Mesenchymal stem cell (in vitro differentiated cells and primary cell): Measurements from ENCODE around the gene PRKG1. TPM values are rescaled to one million over a fixed set of nuclear protein-coding genes. Genes with fewer than 3 reads are reported as not detected.

Experiments used
- DNase-seq: peaks from one replicate; pipeline ENCODE4 v3.0.0-alpha.2; 2013
- H2AFZ ChIP-seq: one replicate; pipeline ENCODE4 v1.6.1; 2013; ENCODE audit warnings: low read depth, mild to moderate bottlenecking, control low read depth, inconsistent platforms, low read length, moderate library complexity
- H2AK5ac ChIP-seq: 2 replicates; pipeline ENCODE4 v1.6.1; 2013; ENCODE audit warnings: low read length, moderate library complexity, mild to moderate bottlenecking, inconsistent platforms; ENCODE audit not compliant: severe bottlenecking
- H2BK120ac ChIP-seq: one replicate; pipeline ENCODE4 v1.6.1; 2013; ENCODE audit warnings: low read depth, mild to moderate bottlenecking, inconsistent platforms, low read length, moderate library complexity
- H2BK12ac ChIP-seq, 2 experiments: one replicate each; pipeline ENCODE4 v1.6.1; 2013; ENCODE audit warnings: inconsistent platforms in 2 of 2, low read length in 2 of 2, mild to moderate bottlenecking in 2 of 2, moderate library complexity in 2 of 2, control low read depth in 1 of 2
- H2BK15ac ChIP-seq: one replicate; pipeline ENCODE4 v1.6.1; 2013; ENCODE audit warnings: mild to moderate bottlenecking, low read depth, inconsistent platforms; ENCODE audit not compliant: poor library complexity, severe bottlenecking
- H2BK5ac ChIP-seq: 2 replicates; pipeline ENCODE4 v1.6.1; 2013; ENCODE audit warnings: low read depth, mild to moderate bottlenecking, low read length, control low read depth, inconsistent platforms; ENCODE audit not compliant: poor library complexity, severe bottlenecking
- H3K14ac ChIP-seq, 2 experiments: one replicate each; pipeline ENCODE4 v1.6.1; 2013; ENCODE audit warnings: inconsistent platforms in 2 of 2, low read length in 2 of 2, control low read depth in 1 of 2, mild to moderate bottlenecking in 1 of 2, moderate library complexity in 1 of 2
- H3K18ac ChIP-seq, 2 experiments: one replicate each; pipeline ENCODE4 v1.6.1; 2013; ENCODE audit warnings: inconsistent platforms in 2 of 2, low read length in 2 of 2, control low read depth in 1 of 2, low read depth in 1 of 2, mild to moderate bottlenecking in 1 of 2
- H3K23ac ChIP-seq, 2 experiments: one replicate each; pipeline ENCODE4 v1.6.1; 2013; ENCODE audit warnings: inconsistent platforms in 2 of 2, low read length in 2 of 2, mild to moderate bottlenecking in 2 of 2, moderate library complexity in 2 of 2, control low read depth in 1 of 2
- H3K27ac ChIP-seq: 2 replicates; pipeline ENCODE4 v1.5.1; 2013; ENCODE audit warnings: mild to moderate bottlenecking, moderate library complexity, low read length, control low read depth, inconsistent platforms; ENCODE audit not compliant: poor library complexity, severe bottlenecking
- H3K27me3 ChIP-seq, 2 experiments: 2 replicates each; pipeline versions ENCODE4 v1.6.1 to v1.7.0; 2013; ENCODE audit warnings: low read length in 2 of 2, mild to moderate bottlenecking in 2 of 2, moderate library complexity in 2 of 2, control low read depth in 1 of 2, inconsistent platforms in 1 of 2; ENCODE audit not compliant: control insufficient read depth in 1 of 2, insufficient read depth in 1 of 2
- H3K36me3 ChIP-seq, 2 experiments: 2 replicates each; pipeline versions ENCODE4 v1.6.1 to v1.7.0; 2013; ENCODE audit warnings: low read length in 2 of 2, control low read depth in 1 of 2, inconsistent platforms in 1 of 2, low read depth in 1 of 2, mild to moderate bottlenecking in 1 of 2; ENCODE audit not compliant: insufficient read depth in 2 of 2, control insufficient read depth in 1 of 2
- H3K4ac ChIP-seq, 2 experiments: one replicate each; pipeline ENCODE4 v1.6.1; 2013; ENCODE audit warnings: inconsistent platforms in 2 of 2, low read length in 2 of 2, mild to moderate bottlenecking in 2 of 2, moderate library complexity in 2 of 2, control low read depth in 1 of 2, low read depth in 1 of 2
- H3K4me1 ChIP-seq: 2 replicates; pipeline ENCODE4 v1.6.1; 2013; ENCODE audit warnings: low read depth, low read length, control low read depth; ENCODE audit not compliant: control insufficient read depth, insufficient read depth
- H3K4me2 ChIP-seq: 2 replicates; pipeline ENCODE4 v1.6.1; 2013; ENCODE audit warnings: low read length, mild to moderate bottlenecking, inconsistent platforms; ENCODE audit not compliant: poor library complexity, severe bottlenecking
- H3K4me3 ChIP-seq, 2 experiments: 2 replicates each; pipeline versions ENCODE4 v1.5.1 to v1.7.0; 2013; ENCODE audit warnings: low read length in 2 of 2, mild to moderate bottlenecking in 2 of 2, control low read depth in 1 of 2, low read depth in 1 of 2; ENCODE audit not compliant: insufficient read depth in 1 of 2
- H3K79me1 ChIP-seq: replicated peaks from 2 replicates; pipeline ENCODE4 v1.6.1; 2013; ENCODE audit warnings: mild to moderate bottlenecking, control low read depth, low read length, inconsistent platforms; ENCODE audit not compliant: poor library complexity, severe bottlenecking
- H3K9ac ChIP-seq: 2 replicates; pipeline ENCODE4 v1.7.0; 2013; ENCODE audit warnings: mild to moderate bottlenecking, low read length, moderate library complexity
- H3K9me3 ChIP-seq: 2 replicates; pipeline ENCODE4 v1.7.0; 2013; ENCODE audit warnings: mild to moderate bottlenecking, low read length; ENCODE audit not compliant: control insufficient read depth
- H4K8ac ChIP-seq: one replicate; pipeline ENCODE4 v1.6.1; 2013; ENCODE audit warnings: inconsistent platforms, mild to moderate bottlenecking, low read length, moderate library complexity
- H4K91ac ChIP-seq: one replicate; pipeline ENCODE4 v1.6.1; 2013; ENCODE audit warnings: mild to moderate bottlenecking, low read length, inconsistent platforms
- WGBS: methylation state at CpG from one replicate; pipeline ENCODE4 v1.1.7; 2013; ENCODE audit warnings: mixed read lengths; 5-methylcytosine and 5-hydroxymethylcytosine counted together
- polyA plus RNA-seq, 2 experiments: library from polyadenylated mRNA; stranded (reverse); fragments of 200-250 nt; gene quantifications; one replicate each; pipeline ENCODE4 v1.2.3, GENCODE V29; 2013

PRKG1 gene
- 9.8 TPM for polyA plus RNA-seq (2013, experiment 1 of 2)
- polyA plus RNA-seq (2013, experiment 2 of 2) = 10.0 TPM

GRCh38 chr10:51074238-51075028 is at the start of gene PRKG1:
Gene PRKG1 (plus strand): TSS chr10:51074487.
- H2BK15ac ChIP-seq = peak within 1 kb of the TSS; percentile 70
- WGBS = under 1% methylated on average over 54 of the region's 59 CpGs
- peak within 1 kb of the TSS; percentile 83 to 85 for H3K23ac ChIP-seq
- H3K27ac ChIP-seq = no peak within 1 kb of the TSS
- H3K79me1 ChIP-seq = no peaks in the 10 kb centered on the region
- no peak within 1 kb of the TSS for H2AK5ac ChIP-seq
- peak within 1 kb of the TSS; percentile 68 to 97 for H3K4me3 ChIP-seq
- peak within 1 kb of the TSS; percentile 61 for H4K91ac ChIP-seq
- peak within 1 kb of the TSS; percentile 19 to 40 for H3K18ac ChIP-seq
- peak within 1 kb of the TSS; percentile 81 for H4K8ac ChIP-seq
- no peaks in the 10 kb centered on the region for H3K9me3 ChIP-seq
- H3K4ac ChIP-seq = peak within 1 kb of the TSS in 1 of 2 experiments; percentile 19
- H2BK5ac ChIP-seq = no peak within 1 kb of the TSS
- H2AFZ ChIP-seq = peak within 1 kb of the TSS; percentile 43
- no peak within 1 kb of the TSS for H2BK120ac ChIP-seq
- H2BK12ac ChIP-seq = peak within 1 kb of the TSS in 1 of 2 experiments; percentile 7
- H3K4me2 ChIP-seq = peak within 1 kb of the TSS; percentile 73
- H3K27me3 ChIP-seq = peaks cover 0 to 6% of the 10 kb centered on the region in 2 experiments
- H3K14ac ChIP-seq = peak within 1 kb of the TSS in 1 of 2 experiments; percentile 19
- H3K9ac ChIP-seq = peak within 1 kb of the TSS; percentile 78
- no peaks in the 10 kb centered on the region for H3K36me3 ChIP-seq
- H3K4me1 ChIP-seq = peaks cover 6% of the 10 kb centered on the region
- DNase-seq = peak; percentile 86

GRCh38 chr10:51028420-51028819 is 45.9 kb upstream of the PRKG1 start:
- Histone ChIP-seq H3K36me3 (no peaks in the 10 kb centered on the region), H3K4me3 (no peak overlapping the region)

GRCh38 chr10:51029172-51029641 is 45.1 kb upstream of the PRKG1 start:
- Histone ChIP-seq H2BK120ac (no peak overlapping the region), H3K79me1 (no peaks in the 10 kb centered on the region), H3K4me2 (no peak overlapping the region), H3K4ac (no peak overlapping the region), H3K36me3 (no peaks in the 10 kb centered on the region), H2BK15ac (no peak overlapping the region), H3K27me3 (no peaks in the 10 kb centered on the region), H3K18ac (no peak overlapping the region), H4K8ac (no peak overlapping the region), H3K4me1 (no peaks in the 10 kb centered on the region), H3K27ac (no peak overlapping the region), H3K9me3 (no peaks in the 10 kb centered on the region), H4K91ac (no peak overlapping the region), H2AFZ (no peak overlapping the region), H2BK12ac (no peak overlapping the region), H2AK5ac (no peak overlapping the region), H3K9ac (peak overlapping the region; percentile 0), H3K23ac (no peak overlapping the region), H2BK5ac (no peak overlapping the region), H3K4me3 (no peak overlapping the region), H3K14ac (no peak overlapping the region)
- WGBS = 57% methylated on average over 1 of the region's 2 CpGs
- peak; percentile 51 for DNase-seq

More at GRCh38 chr10:51028420-51028819, 45.9 kb upstream of the PRKG1 start:
- H2BK120ac ChIP-seq = no peak overlapping the region
- no peak overlapping the region for H3K4ac ChIP-seq
- H3K4me2 ChIP-seq = no peak overlapping the region
- H3K27ac ChIP-seq = no peak overlapping the region
- no peak overlapping the region for H4K8ac ChIP-seq
- no peak overlapping the region for H4K91ac ChIP-seq
- H3K18ac ChIP-seq = no peak overlapping the region
- no peak for DNase-seq
- no peak overlapping the region for H3K14ac ChIP-seq
- no peaks in the 10 kb centered on the region for H3K27me3 ChIP-seq
- no peak overlapping the region for H2BK15ac ChIP-seq
- no peak overlapping the region for H2AK5ac ChIP-seq
- no peak overlapping the region for H2BK12ac ChIP-seq
- H3K23ac ChIP-seq = no peak overlapping the region
- no peaks in the 10 kb centered on the region for H3K9me3 ChIP-seq
- no peak overlapping the region for H2BK5ac ChIP-seq
- no peak overlapping the region for H3K9ac ChIP-seq
- H3K4me1 ChIP-seq = no peaks in the 10 kb centered on the region
- no peaks in the 10 kb centered on the region for H3K79me1 ChIP-seq
- no peak overlapping the region for H2AFZ ChIP-seq

GRCh38 chr10:51030480-51030879 is 43.8 kb upstream of the PRKG1 start:
- Histone ChIP-seq H3K79me1 (no peaks in the 10 kb centered on the region), H2BK15ac (no peak overlapping the region), H2BK5ac (no peak overlapping the region), H2BK120ac (no peak overlapping the region), H2BK12ac (no peak overlapping the region), H3K23ac (no peak overlapping the region), H3K4me1 (no peaks in the 10 kb centered on the region), H3K9ac (no peak overlapping the region), H3K18ac (no peak overlapping the region), H3K4ac (no peak overlapping the region), H3K36me3 (no peaks in the 10 kb centered on the region), H4K91ac (no peak overlapping the region), H3K9me3 (no peaks in the 10 kb centered on the region), H3K27ac (no peak overlapping the region), H3K14ac (no peak overlapping the region), H3K4me3 (no peak overlapping the region), H3K27me3 (no peaks in the 10 kb centered on the region), H4K8ac (no peak overlapping the region), H3K4me2 (no peak overlapping the region), H2AK5ac (no peak overlapping the region), H2AFZ (no peak overlapping the region)
- WGBS = 70% methylated on average over 2 of the region's 2 CpGs
- peak; percentile 19 for DNase-seq
